ENCODE measurements around the gene SRP14.

SRP14 gene

GRCh38 chr15:40038638-40039543, at the start of gene SRP14:
Gene SRP14, minus strand, starts transcription at chr15:40039181. Its CDS starts 65 bp downstream, at chr15:40039116.
- Histone ChIP-seq H3K36me3 (ENCODE audit: control insufficient read depth in 1 of 2, insufficient read depth in 2 of 2, low read length in 2 of 2) (peaks cover 14 to 28% of the 10 kb centered on the region in 2 donors), H3K4me1 (ENCODE audit: control insufficient read depth in 1 of 2, insufficient read depth in 2 of 2, low read length in 2 of 2) (peaks cover 12 to 15% of the 10 kb centered on the region in 2 donors), H3K9ac (ENCODE audit: low read depth in 1 of 2, low read length in 2 of 2) (peak within 1 kb of the TSS; percentile 95 to 100), H3K27ac (ENCODE audit: low read depth, low read length) (peak within 1 kb of the TSS; percentile 91), H3K9me3 (ENCODE audit: control insufficient read depth in 1 of 2, low read length in 2 of 2) (no peaks in the 10 kb centered on the region), H3K27me3 (ENCODE audit: control insufficient read depth in 1 of 2, insufficient read depth in 2 of 2, low read length in 2 of 2) (no peaks in the 10 kb centered on the region), H3K4me3 (ENCODE audit: low read depth in 1 of 2, low read length in 2 of 2) (peak within 1 kb of the TSS; percentile 96 to 99)

DNA sequence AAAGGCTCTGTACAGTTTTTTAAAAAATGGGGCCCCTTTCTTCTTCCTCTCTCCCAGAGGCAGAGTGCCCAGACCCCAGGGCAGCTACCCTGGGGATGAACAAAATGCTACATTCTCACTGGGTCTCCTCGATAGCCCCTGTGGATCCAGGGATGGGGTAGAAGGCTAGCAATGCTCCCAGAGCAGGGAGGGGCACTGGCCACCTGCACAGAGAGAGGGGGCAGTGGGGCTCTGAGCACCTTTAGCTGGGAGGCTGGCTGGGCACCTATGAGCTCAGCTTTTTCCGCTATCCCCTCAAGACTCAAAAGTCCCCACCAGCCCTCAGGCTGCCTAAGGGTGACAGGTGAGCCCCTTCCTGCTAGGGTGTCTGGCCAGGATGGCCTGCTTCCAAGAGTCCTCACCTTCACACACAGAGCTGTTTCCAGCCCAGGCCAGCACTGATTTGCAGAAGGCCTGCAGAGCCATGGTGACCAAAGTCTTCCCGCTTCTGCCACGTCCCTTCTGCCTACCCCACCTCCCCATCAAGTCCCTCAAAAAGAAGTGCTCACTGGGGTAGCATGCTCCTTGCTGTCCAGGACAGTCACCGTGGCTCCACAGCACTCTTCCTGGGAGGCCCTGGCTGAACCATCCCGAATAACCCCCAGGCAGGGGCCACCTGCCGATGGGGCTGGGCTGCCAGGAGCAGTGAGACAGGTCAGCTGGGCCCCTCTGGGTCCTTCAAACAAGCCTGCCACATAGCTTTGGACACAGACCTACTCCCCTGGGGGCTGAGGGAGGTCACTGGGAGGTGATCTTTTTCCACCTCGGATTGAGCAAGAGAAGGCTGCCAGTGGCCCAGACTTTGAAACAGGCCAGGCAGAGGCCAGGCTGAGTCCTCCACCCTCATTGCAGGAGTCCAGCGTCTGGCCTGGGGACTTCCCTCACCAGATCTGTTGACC, 49.3 kb upstream of the SRP14 start:
- Histone ChIP-seq H3K27ac (ENCODE audit: low read depth, low read length) (no peak overlapping the region), H3K9ac (ENCODE audit: low read depth in 1 of 2, low read length in 2 of 2) (no peak overlapping the region), H3K36me3 (ENCODE audit: control insufficient read depth in 1 of 2, insufficient read depth in 2 of 2, low read length in 2 of 2) (peaks cover 7 to 15% of the 10 kb centered on the region in 2 donors), H3K9me3 (ENCODE audit: control insufficient read depth in 1 of 2, low read length in 2 of 2) (no peaks in the 10 kb centered on the region), H3K4me3 (ENCODE audit: low read depth in 1 of 2, low read length in 2 of 2) (no peak overlapping the region), H3K4me1 (ENCODE audit: control insufficient read depth in 1 of 2, insufficient read depth in 2 of 2, low read length in 2 of 2) (peaks cover 22 to 30% of the 10 kb centered on the region in 2 donors), H3K27me3 (ENCODE audit: control insufficient read depth in 1 of 2, insufficient read depth in 2 of 2, low read length in 2 of 2) (no peaks in the 10 kb centered on the region)

GRCh38 chr15:40087068-40087810, 48.3 kb upstream of the SRP14 start:
- no peak overlapping the region for H3K4me3 ChIP-seq (ENCODE audit: low read depth in 1 of 2, low read length in 2 of 2)
- peaks cover 7 to 15% of the 10 kb centered on the region in 2 donors for H3K36me3 ChIP-seq (ENCODE audit: control insufficient read depth in 1 of 2, insufficient read depth in 2 of 2, low read length in 2 of 2)
- no peaks in the 10 kb centered on the region for H3K9me3 ChIP-seq (ENCODE audit: control insufficient read depth in 1 of 2, low read length in 2 of 2)
- H3K27ac ChIP-seq (ENCODE audit: low read depth, low read length): no peak overlapping the region
- no peak overlapping the region for H3K9ac ChIP-seq (ENCODE audit: low read depth in 1 of 2, low read length in 2 of 2)
- peaks cover 22 to 30% of the 10 kb centered on the region in 2 donors for H3K4me1 ChIP-seq (ENCODE audit: control insufficient read depth in 1 of 2, insufficient read depth in 2 of 2, low read length in 2 of 2)
- no peaks in the 10 kb centered on the region for H3K27me3 ChIP-seq (ENCODE audit: control insufficient read depth in 1 of 2, insufficient read depth in 2 of 2, low read length in 2 of 2)

DNA sequence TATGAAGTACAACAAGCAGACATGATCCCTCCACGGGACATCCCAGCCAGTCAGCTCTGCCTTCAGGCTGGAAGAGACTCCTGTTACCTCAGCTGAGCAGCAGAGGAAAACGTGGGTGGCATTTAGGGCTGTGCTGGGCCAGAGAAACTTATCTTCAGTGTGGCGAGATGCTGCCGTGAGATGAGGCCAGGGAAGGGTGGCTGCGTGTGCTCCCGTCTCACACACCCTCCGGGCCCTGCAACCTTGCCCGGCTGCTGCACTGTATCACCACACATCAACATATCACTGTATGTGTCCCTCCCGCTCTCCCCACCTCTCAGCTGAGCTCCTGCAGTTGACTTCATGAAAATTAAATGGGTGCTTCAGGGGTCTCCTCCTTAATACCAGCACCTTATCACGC, 46.3 kb upstream of the SRP14 start:
- Histone ChIP-seq H3K4me1 (ENCODE audit: control insufficient read depth in 1 of 2, insufficient read depth in 2 of 2, low read length in 2 of 2) (peaks cover 24 to 43% of the 10 kb centered on the region in 2 donors), H3K27me3 (ENCODE audit: control insufficient read depth in 1 of 2, insufficient read depth in 2 of 2, low read length in 2 of 2) (no peaks in the 10 kb centered on the region), H3K9ac (ENCODE audit: low read depth in 1 of 2, low read length in 2 of 2) (no peak overlapping the region), H3K27ac (ENCODE audit: low read depth, low read length) (no peak overlapping the region), H3K9me3 (ENCODE audit: control insufficient read depth in 1 of 2, low read length in 2 of 2) (no peaks in the 10 kb centered on the region), H3K4me3 (ENCODE audit: low read depth in 1 of 2, low read length in 2 of 2) (no peak overlapping the region), H3K36me3 (ENCODE audit: control insufficient read depth in 1 of 2, insufficient read depth in 2 of 2, low read length in 2 of 2) (peaks cover 2 to 3% of the 10 kb centered on the region in 2 donors)

GRCh38 chr15:40084650-40085049, 45.7 kb upstream of the SRP14 start:
- Histone ChIP-seq H3K9ac (ENCODE audit: low read depth in 1 of 2, low read length in 2 of 2) (no peak overlapping the region), H3K27me3 (ENCODE audit: control insufficient read depth in 1 of 2, insufficient read depth in 2 of 2, low read length in 2 of 2) (no peaks in the 10 kb centered on the region), H3K4me1 (ENCODE audit: control insufficient read depth in 1 of 2, insufficient read depth in 2 of 2, low read length in 2 of 2) (peaks cover 24 to 46% of the 10 kb centered on the region in 2 donors), H3K4me3 (ENCODE audit: low read depth in 1 of 2, low read length in 2 of 2) (no peak overlapping the region), H3K36me3 (ENCODE audit: control insufficient read depth in 1 of 2, insufficient read depth in 2 of 2, low read length in 2 of 2) (no peaks in the 10 kb centered on the region), H3K9me3 (ENCODE audit: control insufficient read depth in 1 of 2, low read length in 2 of 2) (no peaks in the 10 kb centered on the region), H3K27ac (ENCODE audit: low read depth, low read length) (no peak overlapping the region)

- Histone ChIP-seq H3K27me3 (ENCODE audit: control insufficient read depth in 1 of 2, insufficient read depth in 2 of 2, low read length in 2 of 2) (no peaks in the 10 kb centered on the region), H3K9ac (ENCODE audit: low read depth in 1 of 2, low read length in 2 of 2) (peak overlapping the region; percentile 48 to 67), H3K4me3 (ENCODE audit: low read depth in 1 of 2, low read length in 2 of 2) (peak overlapping the region; percentile 61 to 63), H3K9me3 (ENCODE audit: control insufficient read depth in 1 of 2, low read length in 2 of 2) (no peaks in the 10 kb centered on the region), H3K4me1 (ENCODE audit: control insufficient read depth in 1 of 2, insufficient read depth in 2 of 2, low read length in 2 of 2) (peaks cover 24 to 38% of the 10 kb centered on the region in 2 donors), H3K36me3 (ENCODE audit: control insufficient read depth in 1 of 2, insufficient read depth in 2 of 2, low read length in 2 of 2) (no peaks in the 10 kb centered on the region), H3K27ac (ENCODE audit: low read depth, low read length) (no peak overlapping the region)
These were observed 43.4 kb upstream of the SRP14 start for GRCh38 chr15:40082195-40082883.

- Histone ChIP-seq H3K9ac (ENCODE audit: low read depth in 1 of 2, low read length in 2 of 2) (peak overlapping the region; percentile 48 to 67), H3K4me3 (ENCODE audit: low read depth in 1 of 2, low read length in 2 of 2) (peak overlapping the region; percentile 61 to 63), H3K27ac (ENCODE audit: low read depth, low read length) (peak overlapping the region; percentile 54), H3K27me3 (ENCODE audit: control insufficient read depth in 1 of 2, insufficient read depth in 2 of 2, low read length in 2 of 2) (no peaks in the 10 kb centered on the region), H3K36me3 (ENCODE audit: control insufficient read depth in 1 of 2, insufficient read depth in 2 of 2, low read length in 2 of 2) (no peaks in the 10 kb centered on the region), H3K4me1 (ENCODE audit: control insufficient read depth in 1 of 2, insufficient read depth in 2 of 2, low read length in 2 of 2) (peaks cover 24 to 38% of the 10 kb centered on the region in 2 donors), H3K9me3 (ENCODE audit: control insufficient read depth in 1 of 2, low read length in 2 of 2) (no peaks in the 10 kb centered on the region)
These were observed 42.8 kb upstream of the SRP14 start for GRCh38 chr15:40081691-40082194.

DNA sequence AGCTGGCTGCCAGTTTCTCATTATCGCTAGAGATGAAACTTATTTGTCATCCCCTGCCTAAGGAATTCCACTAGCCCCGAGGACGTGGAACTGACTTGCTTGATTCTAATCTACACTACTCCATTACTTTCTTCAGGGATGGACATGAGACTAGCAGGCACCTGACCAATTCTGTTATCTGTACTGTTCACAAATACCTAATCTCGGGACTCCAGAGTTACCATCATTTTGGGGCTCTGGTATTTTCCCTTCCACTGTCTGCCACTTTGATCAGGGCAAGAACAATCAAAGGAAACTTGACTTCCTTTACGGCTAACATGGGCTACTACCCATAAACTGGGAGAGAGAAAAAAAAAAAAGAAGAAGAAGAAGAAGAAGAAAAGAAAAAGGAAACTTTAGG, 41.9 kb upstream of the SRP14 start:
- H3K9me3 ChIP-seq (ENCODE audit: control insufficient read depth in 1 of 2, low read length in 2 of 2): no peaks in the 10 kb centered on the region
- peaks cover 24 to 38% of the 10 kb centered on the region in 2 donors for H3K4me1 ChIP-seq (ENCODE audit: control insufficient read depth in 1 of 2, insufficient read depth in 2 of 2, low read length in 2 of 2)
- H3K36me3 ChIP-seq (ENCODE audit: control insufficient read depth in 1 of 2, insufficient read depth in 2 of 2, low read length in 2 of 2): no peaks in the 10 kb centered on the region
- no peak overlapping the region for H3K27ac ChIP-seq (ENCODE audit: low read depth, low read length)
- no peak overlapping the region for H3K9ac ChIP-seq (ENCODE audit: low read depth in 1 of 2, low read length in 2 of 2)
- no peaks in the 10 kb centered on the region for H3K27me3 ChIP-seq (ENCODE audit: control insufficient read depth in 1 of 2, insufficient read depth in 2 of 2, low read length in 2 of 2)
- H3K4me3 ChIP-seq (ENCODE audit: low read depth in 1 of 2, low read length in 2 of 2): peak overlapping the region in 1 of 2 donors; percentile 18

- peaks cover 31 to 38% of the 10 kb centered on the region in 2 donors for H3K4me1 ChIP-seq (ENCODE audit: control insufficient read depth in 1 of 2, insufficient read depth in 2 of 2, low read length in 2 of 2)
- no peaks in the 10 kb centered on the region for H3K27me3 ChIP-seq (ENCODE audit: control insufficient read depth in 1 of 2, insufficient read depth in 2 of 2, low read length in 2 of 2)
- H3K9ac ChIP-seq (ENCODE audit: low read depth in 1 of 2, low read length in 2 of 2): no peak overlapping the region
- no peaks in the 10 kb centered on the region for H3K9me3 ChIP-seq (ENCODE audit: control insufficient read depth in 1 of 2, low read length in 2 of 2)
- no peak overlapping the region for H3K27ac ChIP-seq (ENCODE audit: low read depth, low read length)
- no peak overlapping the region for H3K4me3 ChIP-seq (ENCODE audit: low read depth in 1 of 2, low read length in 2 of 2)
- no peaks in the 10 kb centered on the region for H3K36me3 ChIP-seq (ENCODE audit: control insufficient read depth in 1 of 2, insufficient read depth in 2 of 2, low read length in 2 of 2)
These were observed 41.1 kb upstream of the SRP14 start for GRCh38 chr15:40080104-40080503.

Measured in duodenal mucosa (tissue), 2 donors.